Omental fat pad (tissue), 4 donors: ENCODE measurements around the gene VAV2. TPM values are rescaled to one million over a fixed set of nuclear protein-coding genes. Genes with fewer than 3 reads are reported as not detected.

ENCODE experiments used
- ATAC-seq: fragments of 150-250 bp; one replicate; pipeline ENCODE4 v1.9.1; 2016; ENCODE audit warnings: mild to moderate bottlenecking, moderate library complexity; ENCODE audit not compliant: low FRiP score
- DNase-seq: peaks from one replicate; pipeline ENCODE4 v3.0.0-alpha.2; 2019; ENCODE audit warnings: low spot score
- total RNA-seq, 4 donors: library from RNA; depleted of rRNA; stranded (reverse); fragments of >200 nt; gene quantifications; one replicate each; pipeline ENCODE4 v1.1.0, GENCODE V29; 2016
- TF ChIP-seq, protein P1 (sequence below), 3 donors: fragments of 450-650 bp; IDR thresholded peaks; one replicate each; pipeline ENCODE4 v1.5.1; 2016 to 2017; ENCODE audit warnings: antibody characterized with exemption in 3 of 3, mild to moderate bottlenecking in 3 of 3, moderate library complexity in 2 of 3

The VAV2 gene
- total RNA-seq, 4 donors from 2014 or later: 4.0 to 10.9 (median 6.2) TPM

DNA sequence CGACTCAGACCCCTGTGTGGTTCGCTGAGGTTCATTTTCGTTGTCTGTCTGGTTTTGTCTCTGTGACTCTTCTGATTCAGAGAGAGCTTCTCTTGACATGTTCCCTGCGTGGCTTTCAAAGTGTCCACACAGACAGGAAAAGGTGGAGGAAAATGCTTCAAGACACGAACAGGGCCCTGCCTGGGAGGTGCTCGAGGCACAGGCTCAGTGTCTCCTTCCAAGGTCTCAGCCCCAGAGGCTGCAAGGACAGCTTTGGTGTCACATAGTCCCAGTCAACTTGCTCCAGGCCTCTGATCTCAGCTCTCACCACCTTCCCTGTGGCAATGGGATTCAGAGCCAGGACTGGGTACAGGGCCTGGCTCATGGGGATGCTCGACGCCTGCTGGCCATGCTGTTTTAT, 202.3 kb downstream of the VAV2 start:
- TF ChIP-seq, protein P1, sequence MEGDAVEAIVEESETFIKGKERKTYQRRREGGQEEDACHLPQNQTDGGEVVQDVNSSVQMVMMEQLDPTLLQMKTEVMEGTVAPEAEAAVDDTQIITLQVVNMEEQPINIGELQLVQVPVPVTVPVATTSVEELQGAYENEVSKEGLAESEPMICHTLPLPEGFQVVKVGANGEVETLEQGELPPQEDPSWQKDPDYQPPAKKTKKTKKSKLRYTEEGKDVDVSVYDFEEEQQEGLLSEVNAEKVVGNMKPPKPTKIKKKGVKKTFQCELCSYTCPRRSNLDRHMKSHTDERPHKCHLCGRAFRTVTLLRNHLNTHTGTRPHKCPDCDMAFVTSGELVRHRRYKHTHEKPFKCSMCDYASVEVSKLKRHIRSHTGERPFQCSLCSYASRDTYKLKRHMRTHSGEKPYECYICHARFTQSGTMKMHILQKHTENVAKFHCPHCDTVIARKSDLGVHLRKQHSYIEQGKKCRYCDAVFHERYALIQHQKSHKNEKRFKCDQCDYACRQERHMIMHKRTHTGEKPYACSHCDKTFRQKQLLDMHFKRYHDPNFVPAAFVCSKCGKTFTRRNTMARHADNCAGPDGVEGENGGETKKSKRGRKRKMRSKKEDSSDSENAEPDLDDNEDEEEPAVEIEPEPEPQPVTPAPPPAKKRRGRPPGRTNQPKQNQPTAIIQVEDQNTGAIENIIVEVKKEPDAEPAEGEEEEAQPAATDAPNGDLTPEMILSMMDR (IDR thresholded peaks at IDR 0.05): no peak
- DNase-seq (no peak), ATAC-seq (no peak)

DNA sequence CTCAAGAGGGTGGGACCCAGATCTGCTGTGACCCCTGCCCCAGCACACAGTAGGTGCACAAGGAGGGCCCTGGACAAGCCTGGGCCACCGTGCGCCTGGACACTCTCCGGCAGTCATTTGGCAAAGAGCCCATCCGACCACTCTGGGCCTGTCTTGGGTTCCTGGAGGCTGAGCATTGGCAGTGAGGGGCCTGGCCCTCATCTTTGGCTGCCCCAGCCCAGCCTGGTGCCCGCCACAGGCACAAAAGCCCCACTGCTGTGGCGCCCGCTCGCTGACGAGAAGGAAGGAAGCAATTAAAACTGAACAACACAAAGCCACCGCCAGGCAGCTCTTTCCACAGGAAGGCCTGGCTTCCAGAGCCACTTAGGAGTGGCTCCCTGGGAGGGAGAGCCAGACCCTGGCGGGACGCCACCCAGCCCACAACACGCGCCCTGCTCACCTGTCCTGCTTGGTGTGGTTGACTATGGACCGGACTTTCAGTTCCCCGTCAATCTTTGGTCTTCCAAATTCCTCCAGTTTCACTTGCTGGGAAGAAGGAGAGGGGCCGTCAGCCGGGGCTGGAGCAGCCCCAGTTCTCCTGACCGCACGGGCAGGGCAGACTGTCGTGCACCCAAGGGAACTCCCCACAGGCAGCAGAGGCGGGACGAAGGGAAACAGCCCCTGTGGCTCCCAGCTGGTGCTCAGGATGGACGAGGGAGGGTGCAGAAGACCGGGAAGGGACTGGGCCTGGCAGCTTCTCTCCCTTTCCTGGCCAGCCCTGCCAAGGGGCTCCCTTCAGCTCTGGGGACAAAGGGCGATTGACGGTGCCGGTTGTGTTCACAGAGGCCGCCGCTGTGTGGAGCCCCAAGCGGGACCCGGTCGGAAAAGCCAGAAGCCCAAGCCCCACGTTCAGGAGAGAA, 203.1 kb downstream of the VAV2 start:
- no peak for DNase-seq
- ATAC-seq: no peak
- TF ChIP-seq, protein P1 (IDR thresholded peaks at IDR 0.05): no peak

DNA sequence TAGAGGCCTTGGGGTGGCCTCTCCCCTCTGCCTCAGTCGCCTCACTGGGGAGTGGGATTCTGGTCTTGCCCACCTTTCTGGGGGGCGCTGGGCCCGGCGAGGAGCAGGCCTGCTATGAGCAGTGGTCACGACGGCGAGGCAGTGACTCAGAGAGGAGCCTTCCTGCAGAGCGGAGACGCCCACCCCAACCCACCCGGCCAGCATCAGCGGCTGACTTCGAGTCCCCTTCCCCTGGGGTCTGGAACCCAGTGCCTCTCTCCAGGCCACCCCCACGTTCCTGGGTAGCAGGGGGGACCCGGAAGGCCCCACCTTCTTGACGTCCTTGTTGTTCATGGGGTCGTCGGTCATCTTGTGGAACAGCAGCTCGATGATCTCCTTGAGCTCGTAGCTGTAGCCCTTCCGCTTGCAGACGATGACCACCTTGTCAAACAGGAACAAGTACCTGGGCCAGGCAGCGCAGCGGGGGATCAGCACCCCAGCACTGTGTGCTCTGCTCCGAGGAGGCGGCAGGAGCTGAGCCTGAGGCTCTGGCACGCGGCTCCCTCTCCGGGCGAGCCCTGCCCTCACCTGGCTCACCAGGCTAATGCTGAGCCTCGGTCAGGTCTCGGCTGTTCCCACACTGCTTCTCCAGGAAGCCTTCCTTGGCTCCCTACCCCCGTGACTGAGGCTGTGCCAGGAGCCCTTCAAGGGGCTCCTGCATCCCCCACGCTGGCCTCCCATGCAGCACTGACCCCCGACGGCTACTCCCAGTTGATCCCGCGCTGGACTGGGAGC, 203.9 kb downstream of the VAV2 start:
- TF ChIP-seq, protein P1 (IDR thresholded peaks at IDR 0.05): no peak
- ATAC-seq (no peak), DNase-seq (no peak)

DNA sequence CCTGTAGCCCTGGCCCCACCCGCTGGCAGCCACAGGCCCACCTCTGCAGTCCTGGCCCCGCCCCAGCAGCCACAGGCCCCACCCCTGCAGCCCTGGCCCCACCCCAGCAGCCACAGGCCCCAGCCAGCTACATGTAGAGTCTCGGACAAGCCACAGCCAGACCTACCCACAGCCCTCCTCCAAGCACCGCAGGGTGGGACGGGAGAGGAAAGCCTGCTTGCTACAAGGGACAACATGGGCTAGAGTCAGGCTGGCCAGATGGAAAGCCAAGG, 204.4 kb downstream of the VAV2 start:
- no peak for ATAC-seq
- TF ChIP-seq, protein P1 (IDR thresholded peaks at IDR 0.05): no peak
- no peak for DNase-seq

DNA sequence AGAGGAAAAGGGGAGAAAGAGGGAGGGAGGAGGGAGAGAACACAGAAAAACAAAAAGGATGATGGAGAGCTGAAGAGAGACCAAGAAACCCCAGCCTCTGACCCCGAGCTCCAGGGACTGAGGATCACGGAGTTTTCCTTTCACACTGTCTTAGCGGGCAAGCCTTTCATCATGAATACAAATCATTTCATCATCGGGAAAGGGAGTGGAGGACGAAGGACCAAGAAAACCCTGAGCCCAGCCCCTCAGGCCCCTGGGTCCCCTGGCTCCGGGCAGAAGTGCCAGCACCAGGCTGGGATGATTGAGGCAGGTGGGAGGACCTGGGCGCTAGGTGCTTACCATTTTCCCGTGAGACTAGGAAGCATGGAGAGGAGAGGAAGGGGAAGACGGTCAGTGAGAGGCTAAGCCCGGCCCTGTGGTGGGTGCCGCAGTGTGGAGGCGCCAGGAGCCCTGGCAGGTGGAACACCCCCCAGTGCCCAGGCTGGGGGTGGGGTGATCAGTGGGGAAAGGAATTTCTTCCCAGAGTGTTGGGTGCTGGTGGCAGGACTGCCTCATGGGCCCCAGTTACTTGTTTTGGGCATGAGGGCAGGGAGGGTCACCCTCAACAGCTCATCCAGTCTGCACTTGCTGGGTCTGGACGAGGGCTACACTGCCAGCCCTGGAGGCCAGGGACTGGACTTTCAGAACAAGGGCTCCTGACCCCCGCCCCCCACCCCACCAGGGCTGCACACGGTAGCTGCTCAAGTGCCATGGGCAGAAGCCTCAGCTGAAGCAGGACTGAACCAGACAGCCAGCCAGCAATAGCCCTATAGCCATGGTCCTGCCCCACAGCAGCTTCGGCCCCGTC, 205.0 kb downstream of the VAV2 start:
- ATAC-seq (no peak), DNase-seq (no peak)
- TF ChIP-seq, protein P1 (IDR thresholded peaks at IDR 0.05): no peak

DNA sequence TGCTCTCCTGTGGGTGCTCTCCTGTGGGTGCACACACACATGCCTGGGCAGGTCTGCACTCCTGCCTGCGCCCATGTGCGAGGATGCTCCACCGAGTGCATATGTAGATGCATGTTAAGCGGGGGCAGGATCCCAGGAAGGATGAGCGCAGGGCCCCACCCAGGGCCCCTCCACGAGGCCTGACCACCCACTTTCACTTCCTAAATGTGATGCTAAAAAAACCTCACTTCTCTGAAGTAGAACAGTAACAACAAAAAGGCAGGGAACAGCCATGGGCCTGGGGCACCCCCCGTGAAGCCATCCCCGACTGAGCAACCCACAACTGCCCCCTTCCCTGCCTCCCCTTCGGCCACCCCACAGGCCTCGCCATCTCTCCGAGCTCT, 205.8 kb downstream of the VAV2 start:
- DNase-seq (no peak), ATAC-seq (no peak)
- TF ChIP-seq, protein P1 (IDR thresholded peaks at IDR 0.05): no peak
